Measurements from ENCODE around the gene RNF4. TPM values are rescaled to one million over a fixed set of nuclear protein-coding genes. Genes with fewer than 3 reads are reported as not detected.

RNF4 gene
- total RNA-seq = 10 to 100 TPM; 42.2 to 99.0 (median 50.1) TPM

GRCh38 chr4:2468456-2469191, at the start of gene RNF4:
Gene RNF4, plus strand, starts transcription at chr4:2469106. Its CDS starts 21,388 bp downstream, at chr4:2490494.
- TF ChIP-seq CTCF (IDR thresholded peaks at IDR 0.05) (no peak), POLR2A (IDR thresholded peaks at IDR 0.05) (peak; percentile 69 to 78)
- Histone ChIP-seq H3K4me3 (peak within 1 kb of the TSS; percentile 71 to 86 (median 77)), H3K27me3 (no peaks in the 10 kb centered on the region), H3K9me3 (no peaks in the 10 kb centered on the region), H3K4me1 (peaks cover 0 to 33% (median 7%) of the 10 kb centered on the region in 4 donors), H3K36me3 (peaks cover 0 to 17% (median 0%) of the 10 kb centered on the region in 3 donors), H3K27ac (peak within 1 kb of the TSS; percentile 91 to 94 (median 92))
- peak; percentile 96 to 99 (median 97) for DNase-seq

- DNase-seq = no peak
- no peaks in the 10 kb centered on the region for H3K9me3 ChIP-seq
- H3K4me1 ChIP-seq = peaks cover 0 to 26% (median 15%) of the 10 kb centered on the region in 4 donors
- H3K27me3 ChIP-seq = no peaks in the 10 kb centered on the region
- H3K27ac ChIP-seq = no peak overlapping the region
- no peak overlapping the region for H3K4me3 ChIP-seq
- no peaks in the 10 kb centered on the region for H3K36me3 ChIP-seq
- no peak for TF ChIP-seq POLR2A (IDR thresholded peaks at IDR 0.05)
- TF ChIP-seq CTCF (IDR thresholded peaks at IDR 0.05) = no peak
These were observed 49.1 kb upstream of the RNF4 start for GRCh38 chr4:2419814-2420213.

- no peak for TF ChIP-seq POLR2A (IDR thresholded peaks at IDR 0.05)
- no peak for TF ChIP-seq CTCF (IDR thresholded peaks at IDR 0.05)
- no peak overlapping the region for H3K4me3 ChIP-seq
- no peak for DNase-seq
- H3K4me1 ChIP-seq = peaks cover 0 to 20% (median 11%) of the 10 kb centered on the region in 4 donors
- no peak overlapping the region for H3K27ac ChIP-seq
- no peaks in the 10 kb centered on the region for H3K27me3 ChIP-seq
- no peaks in the 10 kb centered on the region for H3K36me3 ChIP-seq
- no peaks in the 10 kb centered on the region for H3K9me3 ChIP-seq
These were observed 47.0 kb upstream of the RNF4 start for GRCh38 chr4:2421928-2422327.

- Histone ChIP-seq H3K27me3 (no peaks in the 10 kb centered on the region), H3K4me1 (peaks cover 0 to 9% (median 7%) of the 10 kb centered on the region in 4 donors), H3K27ac (no peak overlapping the region), H3K4me3 (no peak overlapping the region), H3K36me3 (no peaks in the 10 kb centered on the region), H3K9me3 (no peaks in the 10 kb centered on the region)
- no peak for DNase-seq
- TF ChIP-seq POLR2A (IDR thresholded peaks at IDR 0.05) (no peak), CTCF (IDR thresholded peaks at IDR 0.05) (no peak)
These were observed 45.8 kb upstream of the RNF4 start for GRCh38 chr4:2423066-2423465.

- no peaks in the 10 kb centered on the region for H3K9me3 ChIP-seq
- TF ChIP-seq POLR2A (IDR thresholded peaks at IDR 0.05) = no peak
- TF ChIP-seq CTCF (IDR thresholded peaks at IDR 0.05) = no peak
- peaks cover 0 to 9% (median 6%) of the 10 kb centered on the region in 4 donors for H3K4me1 ChIP-seq
- no peak overlapping the region for H3K4me3 ChIP-seq
- H3K36me3 ChIP-seq = no peaks in the 10 kb centered on the region
- H3K27me3 ChIP-seq = no peaks in the 10 kb centered on the region
- no peak for DNase-seq
- no peak overlapping the region for H3K27ac ChIP-seq
These were observed 45.2 kb upstream of the RNF4 start for GRCh38 chr4:2423695-2424094.

All from Peyer's patch (tissue), 4 donors.